K562 (cell line): ENCODE measurements around the gene TEX35. TPM values are rescaled to one million over a fixed set of nuclear protein-coding genes. Genes with fewer than 3 reads are reported as not detected.

Source experiments
- ATAC-seq: fragments of 200-7000 bp; cut with Tn5 transposase; 3 replicates; pipeline ENCODE4 v1.9.1; 2020; ENCODE audit warnings: moderate library complexity
- BruUV-seq: library from RNA; stranded (reverse); fragments of 400-500 nt; replicated peaks from 2 replicates; lab custom pipeline; 2021; lab: Mats Ljungman, UMichigan
- CTCF ChIA-PET: fragments of 300-600 bp; formaldehyde crosslinking; extraction: SDS; loops from one replicate; lab custom pipeline; 2021; ENCODE audit warnings: low intra/inter-chr PET ratio; lab: Yijun Ruan, JAX
- POLR2A ChIA-PET: fragments of 300-600, 350-650 bp; sonication (Branson Sonifier 250); formaldehyde crosslinking; extraction: SDS; loops from one replicate; lab custom pipeline; 2021; ENCODE audit warnings: antibody characterized with exemption, inconsistent platforms; lab: Yijun Ruan, JAX
- DNase-seq, 4 experiments: peaks; one replicate each; pipeline versions ENCODE4 v3.0.0 to v3.0.0-alpha.2; 2011 to 2018; ENCODE audit warnings: low spot score in 3 of 4, mixed read lengths in 3 of 4; ENCODE audit errors: extremely low read depth in 1 of 4
- FAIRE-seq: peaks from 2 replicates; lab custom pipeline; 2011; peaks lifted over from hg19 to GRCh38; lab: Jason Lieb, UNC
- H2AFZ ChIP-seq: 2 replicates; pipeline ENCODE4 v1.6.0; 2011; ENCODE audit warnings: low read depth, low read length, control low read depth, inconsistent platforms
- H3K27ac ChIP-seq: fragments of 200-600 bp; 3 replicates; pipeline ENCODE4 v1.8.0; 2011; ENCODE audit warnings: low read depth, mild to moderate bottlenecking, control low read depth, inconsistent platforms, low read length, moderate library complexity, mixed read lengths; ENCODE audit errors: extremely low read depth
- H3K27me3 ChIP-seq, 2 experiments: fragments of 300-600 bp in 1 of 2; 2 replicates in 1 of 2; 3 replicates in 1 of 2; pipeline versions ENCODE4 v1.6.0 to v1.8.0; 2011; ENCODE audit warnings: inconsistent platforms in 2 of 2, low read length in 2 of 2, mild to moderate bottlenecking in 1 of 2, mixed read lengths in 1 of 2, moderate library complexity in 1 of 2; ENCODE audit not compliant: control insufficient read depth in 2 of 2, insufficient read depth in 2 of 2
- H3K36me3 ChIP-seq: fragments of 300-600 bp; 3 replicates; pipeline ENCODE4 v1.8.0; 2011; ENCODE audit warnings: mild to moderate bottlenecking, low read length, inconsistent platforms; ENCODE audit not compliant: control insufficient read depth, insufficient read depth
- H3K4me1 ChIP-seq, 2 experiments: fragments of 200-600 bp in 1 of 2; replicated peaks in 1 of 2; 2 replicates in 1 of 2; 3 replicates in 1 of 2; pipeline versions ENCODE4 v1.5.1 to v1.8.0; 2011; ENCODE audit warnings: inconsistent platforms in 2 of 2, low read length in 2 of 2, mild to moderate bottlenecking in 1 of 2, mixed read lengths in 1 of 2, moderate library complexity in 1 of 2; ENCODE audit not compliant: control insufficient read depth in 2 of 2, insufficient read depth in 2 of 2
- H3K4me2 ChIP-seq: 2 replicates; pipeline ENCODE4 v1.6.1; 2011; ENCODE audit warnings: low read length, control low read depth, inconsistent platforms, mixed read lengths; ENCODE audit not compliant: insufficient read depth
- H3K4me3 ChIP-seq: fragments of 200-600 bp; sonication (generic), shearing (Covaris generic); 2 replicates; pipeline ENCODE4 v1.5.1; 2016; ENCODE audit warnings: control low read depth, inconsistent platforms
- H3K79me2 ChIP-seq: fragments of 200-600 bp; 3 replicates; pipeline ENCODE4 v1.8.0; 2011; ENCODE audit warnings: low read length, inconsistent platforms; ENCODE audit not compliant: control insufficient read depth, insufficient read depth
- H3K9ac ChIP-seq, 2 experiments: 2 replicates each; pipeline versions ENCODE4 v1.6.0 to v1.6.1; 2011; ENCODE audit warnings: low read depth in 2 of 2, low read length in 2 of 2, control low read depth in 1 of 2, inconsistent platforms in 1 of 2, mild to moderate bottlenecking in 1 of 2, mixed read lengths in 1 of 2; ENCODE audit not compliant: insufficient read depth in 1 of 2
- H3K9me1 ChIP-seq: one replicate; pipeline ENCODE4 v1.6.0; 2011; ENCODE audit warnings: inconsistent platforms, mild to moderate bottlenecking, low read length, moderate library complexity; ENCODE audit not compliant: control insufficient read depth, insufficient read depth
- H3K9me3 ChIP-seq: replicated peaks from 2 replicates; pipeline ENCODE4 v1.5.1; 2011; ENCODE audit warnings: low read depth, low read length, inconsistent platforms; ENCODE audit not compliant: control insufficient read depth, insufficient read depth
- H4K20me1 ChIP-seq: replicated peaks from 2 replicates; pipeline ENCODE4 v1.6.1; 2011; ENCODE audit warnings: low read length, inconsistent platforms, mixed read lengths; ENCODE audit not compliant: control insufficient read depth, insufficient read depth
- CHD2 ChIP-seq: IDR thresholded peaks from 2 replicates; pipeline ENCODE4 v1.6.1; 2011; ENCODE audit warnings: low read depth, low read length
- ELF1 ChIP-seq: fragments of 200-800 bp; sonication (Bioruptor generic); IDR thresholded peaks from 2 replicates; pipeline ENCODE4 v1.6.1; 2016; ENCODE audit warnings: missing genetic modification characterization, missing compliant biosample characterization
- HEY1 ChIP-seq: fragments of 250-450 bp; sonication (Bioruptor Pico); IDR thresholded peaks from 2 replicates; pipeline ENCODE4 v1.5.0; 2020; ENCODE audit warnings: mild to moderate bottlenecking, moderate library complexity, borderline replicate concordance
- IRF2 ChIP-seq: sonication (generic); formaldehyde crosslinking; IDR thresholded peaks from 2 replicates; pipeline ENCODE4 v1.8.1; 2022; ENCODE audit warnings: mild to moderate bottlenecking, missing genetic modification reagents
- JUNB ChIP-seq: fragments of 450-650 bp; formaldehyde crosslinking; conservative IDR thresholded peaks from 2 replicates; pipeline ENCODE4 v1.4.0; 2020; ENCODE audit warnings: mild to moderate bottlenecking
- L3MBTL2 ChIP-seq: fragments of 450-650 bp; IDR thresholded peaks from 2 replicates; pipeline ENCODE4 v1.6.1; 2016; ENCODE audit warnings: mild to moderate bottlenecking, moderate library complexity
- PCBP1 ChIP-seq: fragments of 200-400 bp; formaldehyde crosslinking; IDR thresholded peaks from 2 replicates; pipeline ENCODE4 v1.6.1; 2018; ENCODE audit warnings: mild to moderate bottlenecking, low read depth, low read length; ENCODE audit not compliant: poor library complexity, severe bottlenecking
- PPARD ChIP-seq: fragments of 250-450 bp; sonication (Bioruptor Pico); IDR thresholded peaks from 2 replicates; pipeline ENCODE4 v1.8.0; 2022; ENCODE audit warnings: inconsistent platforms, mild to moderate bottlenecking, moderate library complexity
- RBM15 ChIP-seq: fragments of 200-400 bp; formaldehyde crosslinking; IDR thresholded peaks from 2 replicates; pipeline ENCODE4 v1.6.1; 2018; ENCODE audit warnings: mild to moderate bottlenecking, low read length, moderate library complexity; ENCODE audit not compliant: insufficient read depth
- SMAD1 ChIP-seq: fragments of 150-350 bp; IDR thresholded peaks from 2 replicates; pipeline ENCODE4 v1.6.1; 2014; ENCODE audit warnings: low read length, low read depth; ENCODE audit not compliant: partially characterized antibody
- ZBTB1 ChIP-seq: sonication (generic); formaldehyde crosslinking; IDR thresholded peaks from 2 replicates; pipeline ENCODE4 v1.8.1; 2023; ENCODE audit warnings: missing genetic modification reagents, low read depth, mild to moderate bottlenecking, borderline replicate concordance
- ZNF263 ChIP-seq: sonication (generic); formaldehyde crosslinking; IDR thresholded peaks from 2 replicates; pipeline ENCODE4 v1.8.0; 2022; ENCODE audit warnings: mild to moderate bottlenecking, missing genetic modification reagents, borderline replicate concordance
- ZNF354B ChIP-seq: fragments of 250-450 bp; sonication (Bioruptor Pico); IDR thresholded peaks from 2 replicates; pipeline ENCODE4 v1.4.0; 2020
- ZNF75A ChIP-seq: fragments of 450-650 bp; formaldehyde crosslinking; IDR thresholded peaks from 2 replicates; pipeline ENCODE4 v1.4.0; 2020; ENCODE audit warnings: mild to moderate bottlenecking
- in situ Hi-C: fragments of 300-500 bp; cut with MboI; formaldehyde crosslinking; loops from 4 replicates; pipeline ENCODE4 v1.15.0; 2018; ENCODE audit warnings: inconsistent platforms, mixed read lengths
- intact Hi-C: fragments of 100-400 bp; cut with micrococcal nuclease; formaldehyde crosslinking; loops from 2 replicates; pipeline ENCODE4 v1.14.2; 2022
- polyA plus RNA-seq, 8 experiments: library from polyadenylated mRNA; depleted of rRNA in 4 of 8; stranded (reverse) in 5 of 8; unstranded in 3 of 8; fragments of >200 nt; fragmentation: Nextera tagmentation in 2 of 8; fragmentation: Illumina TruSeq in 1 of 8; extraction: Ambion mirVana in 2 of 8; extraction: Trizol in 1 of 8; gene quantifications; 2 replicates each; pipeline versions ENCODE4 v1.2.1 to v1.2.3, GENCODE V29; 2011 to 2014; ENCODE audit warnings: inconsistent platforms in 1 of 8, missing spikeins in 1 of 8
- total RNA-seq, 7 experiments: library from RNA; depleted of rRNA in 6 of 7; stranded (reverse); fragments of >200 nt in 6 of 7; fragmentation: Illumina TruSeq in 2 of 7; extraction: Trizol in 2 of 7; gene quantifications; 2 replicates each; pipeline versions ENCODE4 v1.2.1 to v1.2.3, GENCODE V29; 2011 to 2021; ENCODE audit warnings: low replicate concordance in 1 of 7
- TF ChIP-seq, protein P1 (sequence below): fragments of 450-650 bp; IDR thresholded peaks from 2 replicates; pipeline ENCODE4 v1.6.1; 2016; ENCODE audit warnings: mild to moderate bottlenecking

Gene TEX35
- total and polyA plus RNA-seq, 9 of the 15 experiments (the other 6 are each of a cell fraction or from before 2014, with no cell fraction given), result not detected

DNA sequence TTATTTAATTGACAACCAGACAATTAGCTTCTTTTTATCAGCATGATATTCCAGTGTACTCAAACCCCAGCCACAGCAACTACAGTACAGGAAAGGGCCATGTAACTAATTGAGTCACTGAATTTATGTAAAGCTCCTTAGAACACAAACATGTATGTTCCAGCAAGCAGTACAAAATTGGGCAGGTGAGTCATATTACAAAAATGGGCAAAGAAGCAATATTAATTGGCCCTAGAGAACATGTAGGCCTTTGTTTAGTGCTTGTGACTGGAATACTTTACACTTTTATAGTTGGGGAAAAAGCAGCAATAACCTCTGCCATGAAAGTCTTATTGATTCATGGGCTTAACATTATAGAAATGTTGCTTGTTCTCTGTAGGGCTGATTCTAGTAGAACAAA, 47.9 kb upstream of the TEX35 start:
- no peak for FAIRE-seq
- H3K9me1 ChIP-seq, result no peaks in the 10 kb centered on the region
- no peaks in the 10 kb centered on the region for H3K79me2 ChIP-seq
- no peak overlapping the region for H3K4me3 ChIP-seq
- ChIA-PET POLR2A (no interaction called here), CTCF (no interaction called here)
- intact Hi-C loops (no loop called here), in situ Hi-C loops (no loop called here)
- H3K36me3 ChIP-seq, result no peaks in the 10 kb centered on the region
- no peak overlapping the region for H3K4me2 ChIP-seq
- H2AFZ ChIP-seq, result no peak overlapping the region
- BruUV-seq, result no TSS peak
- H3K9ac ChIP-seq, result no peak overlapping the region
- DNase-seq, result no peak
- no peaks in the 10 kb centered on the region for H3K9me3 ChIP-seq
- no peaks in the 10 kb centered on the region for H3K27me3 ChIP-seq
- no peak for TF ChIP-seq CHD2
- TF ChIP-seq HEY1 (CRISPR knock-in tag), result no peak
- no peak for TF ChIP-seq SMAD1
- no peak for TF ChIP-seq IRF2
- no peak for TF ChIP-seq ELF1 (tag)
- no peak for TF ChIP-seq L3MBTL2
- no peak for TF ChIP-seq ZBTB1 (CRISPR knock-in tag)
- no peak for TF ChIP-seq JUNB
- no peak for TF ChIP-seq ZNF75A (CRISPR knock-in tag)
- TF ChIP-seq PCBP1, result no peak
- no peak for TF ChIP-seq PPARD (CRISPR knock-in tag)
- no peak for TF ChIP-seq ZNF354B (CRISPR knock-in tag)
- no peak for TF ChIP-seq ZNF263
- TF ChIP-seq, protein P1, sequence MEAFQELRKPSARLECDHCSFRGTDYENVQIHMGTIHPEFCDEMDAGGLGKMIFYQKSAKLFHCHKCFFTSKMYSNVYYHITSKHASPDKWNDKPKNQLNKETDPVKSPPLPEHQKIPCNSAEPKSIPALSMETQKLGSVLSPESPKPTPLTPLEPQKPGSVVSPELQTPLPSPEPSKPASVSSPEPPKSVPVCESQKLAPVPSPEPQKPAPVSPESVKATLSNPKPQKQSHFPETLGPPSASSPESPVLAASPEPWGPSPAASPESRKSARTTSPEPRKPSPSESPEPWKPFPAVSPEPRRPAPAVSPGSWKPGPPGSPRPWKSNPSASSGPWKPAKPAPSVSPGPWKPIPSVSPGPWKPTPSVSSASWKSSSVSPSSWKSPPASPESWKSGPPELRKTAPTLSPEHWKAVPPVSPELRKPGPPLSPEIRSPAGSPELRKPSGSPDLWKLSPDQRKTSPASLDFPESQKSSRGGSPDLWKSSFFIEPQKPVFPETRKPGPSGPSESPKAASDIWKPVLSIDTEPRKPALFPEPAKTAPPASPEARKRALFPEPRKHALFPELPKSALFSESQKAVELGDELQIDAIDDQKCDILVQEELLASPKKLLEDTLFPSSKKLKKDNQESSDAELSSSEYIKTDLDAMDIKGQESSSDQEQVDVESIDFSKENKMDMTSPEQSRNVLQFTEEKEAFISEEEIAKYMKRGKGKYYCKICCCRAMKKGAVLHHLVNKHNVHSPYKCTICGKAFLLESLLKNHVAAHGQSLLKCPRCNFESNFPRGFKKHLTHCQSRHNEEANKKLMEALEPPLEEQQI, result no peak
- TF ChIP-seq RBM15, result no peak
- no peaks in the 10 kb centered on the region for H4K20me1 ChIP-seq
- no peak for ATAC-seq
- no peak overlapping the region for H3K27ac ChIP-seq
- no peaks in the 10 kb centered on the region for H3K4me1 ChIP-seq
